GM12878 (cell line): ENCODE data around the gene RBBP5. TPM values are rescaled to one million over a fixed set of nuclear protein-coding genes. Genes with fewer than 3 reads are reported as not detected.

Source experiments
- ATAC-seq: fragments of 200-7000 bp; cut with Tn5 transposase; 3 replicates; pipeline ENCODE4 v1.9.1; 2020; ENCODE audit warnings: mild to moderate bottlenecking, moderate library complexity
- BruUV-seq: library from RNA; stranded (reverse); fragments of 400-500 nt; replicated peaks from 2 replicates; lab custom pipeline; 2021; lab: Mats Ljungman, UMichigan
- CTCF ChIA-PET: fragments of 300-600 bp; sonication (Branson Sonifier 250); formaldehyde crosslinking; extraction: SDS; loops from one replicate; lab custom pipeline; 2021; ENCODE audit warnings: inconsistent platforms; lab: Yijun Ruan, JAX
- POLR2A ChIA-PET: fragments of 350-600 bp; formaldehyde crosslinking; extraction: SDS; loops from one replicate; lab custom pipeline; 2021; ENCODE audit warnings: inconsistent platforms; lab: Charles Lee
- RAD21 ChIA-PET: fragments of 300-600 bp; sonication (Branson Sonifier 250); formaldehyde crosslinking; loops from one replicate; lab custom pipeline; 2023; ENCODE audit warnings: antibody characterized with exemption; ENCODE audit not compliant: unreplicated experiment; lab: Charles Lee
- SMC1A ChIA-PET: fragments of 300-600 bp; sonication (Branson Sonifier 250); formaldehyde crosslinking; loops from one replicate; lab custom pipeline; 2023; ENCODE audit not compliant: unreplicated experiment, uncharacterized antibody; lab: Charles Lee
- DNase-seq: peaks from one replicate; pipeline ENCODE4 v3.0.0-alpha.2; 2011; ENCODE audit warnings: low read depth, low spot score
- FAIRE-seq: peaks from 3 replicates; lab custom pipeline; 2011; peaks lifted over from hg19 to GRCh38; lab: Jason Lieb, UNC
- H2AFZ ChIP-seq: 2 replicates; pipeline ENCODE4 v1.6.0; 2011; ENCODE audit warnings: low read depth, low read length, control low read depth; ENCODE audit not compliant: control insufficient read depth
- H3K27ac ChIP-seq: 2 replicates; pipeline ENCODE4 v1.5.1; 2011; ENCODE audit warnings: control low read depth; ENCODE audit not compliant: control insufficient read depth, insufficient read depth
- H3K27me3 ChIP-seq, 2 experiments: replicated peaks in 1 of 2; 2 replicates each; pipeline versions ENCODE4 v1.6.0 to v1.6.1; 2011; ENCODE audit warnings: low read length in 1 of 2; ENCODE audit not compliant: control insufficient read depth in 2 of 2, insufficient read depth in 2 of 2
- H3K36me3 ChIP-seq, 2 experiments: 2 replicates each; pipeline ENCODE4 v1.5.1; 2011; ENCODE audit warnings: low read length in 1 of 2; ENCODE audit not compliant: control insufficient read depth in 2 of 2, insufficient read depth in 2 of 2
- H3K4me1 ChIP-seq: 2 replicates; pipeline ENCODE4 v1.6.1; 2011; ENCODE audit warnings: mild to moderate bottlenecking, low read length, moderate library complexity, mixed read lengths; ENCODE audit not compliant: control insufficient read depth, insufficient read depth
- H3K4me2 ChIP-seq: 2 replicates; pipeline ENCODE4 v1.6.0; 2011; ENCODE audit warnings: control low read depth; ENCODE audit not compliant: control insufficient read depth, insufficient read depth
- H3K4me3 ChIP-seq: fragments of 200-600 bp; sonication (generic); 2 replicates; pipeline ENCODE4 v1.5.1; 2016
- H3K79me2 ChIP-seq: 2 replicates; pipeline ENCODE4 v1.6.0; 2011; ENCODE audit warnings: low read length; ENCODE audit not compliant: control insufficient read depth, insufficient read depth
- H3K9ac ChIP-seq: 2 replicates; pipeline ENCODE4 v1.8.0; 2011; ENCODE audit warnings: low read length, control low read depth, mixed read lengths; ENCODE audit not compliant: control insufficient read depth, insufficient read depth
- H3K9me3 ChIP-seq: replicated peaks from 3 replicates; pipeline ENCODE4 v1.5.1; 2011; ENCODE audit warnings: mild to moderate bottlenecking, low read length; ENCODE audit not compliant: control insufficient read depth, insufficient read depth
- H4K20me1 ChIP-seq: 2 replicates; pipeline ENCODE4 v1.6.0; 2011; ENCODE audit not compliant: control insufficient read depth, insufficient read depth
- CREM ChIP-seq: IDR thresholded peaks from 2 replicates; pipeline ENCODE4 v1.6.1; 2014; ENCODE audit warnings: antibody characterized with exemption, low read depth
- EGR1 ChIP-seq, 2 experiments: IDR thresholded peaks; 1 replicate in 1 of 2; 2 replicates in 1 of 2; pipeline ENCODE4 v1.6.1; 2011 to 2012; ENCODE audit warnings: low read depth in 2 of 2, low read length in 2 of 2, borderline replicate concordance in 1 of 2, mild to moderate bottlenecking in 1 of 2, moderate library complexity in 1 of 2
- FOXM1 ChIP-seq: IDR thresholded peaks from 2 replicates; pipeline ENCODE4 v1.6.1; 2012; ENCODE audit warnings: low read depth, mild to moderate bottlenecking, inconsistent platforms, low read length, moderate library complexity
- GATAD2B ChIP-seq: fragments of 450-650 bp; conservative IDR thresholded peaks from 2 replicates; pipeline ENCODE4 v1.6.1; 2017; ENCODE audit warnings: low read depth, mild to moderate bottlenecking, moderate library complexity
- HDGF ChIP-seq: fragments of 450-650 bp; IDR thresholded peaks from 2 replicates; pipeline ENCODE4 v1.6.1; 2016; ENCODE audit warnings: antibody characterized with exemption
- MEF2A ChIP-seq: IDR thresholded peaks from 2 replicates; pipeline ENCODE4 v1.6.1; 2011; ENCODE audit warnings: low read depth, mild to moderate bottlenecking, low read length, moderate library complexity; ENCODE audit not compliant: insufficient read depth
- MTA2 ChIP-seq: fragments of 450-650 bp; IDR thresholded peaks from 2 replicates; pipeline ENCODE4 v1.6.1; 2016; ENCODE audit warnings: low read depth, mild to moderate bottlenecking, moderate library complexity
- NR2C2 ChIP-seq: IDR thresholded peaks from 2 replicates; pipeline ENCODE4 v1.6.1; 2011; ENCODE audit warnings: borderline replicate concordance, low read depth; ENCODE audit not compliant: control insufficient read depth, insufficient read length
- SMAD5 ChIP-seq: IDR thresholded peaks from 2 replicates; pipeline ENCODE4 v1.6.1; 2016; ENCODE audit warnings: antibody characterized with exemption, low read depth
- WGBS: methylation state at CpG from one replicate; pipeline ENCODE4 v1.1.6; 2016; ENCODE audit warnings: low lambda C conversion rate; ENCODE audit not compliant: insufficient replicate concordance, insufficient coverage; ENCODE audit errors: missing lambda C conversion rate; 5-methylcytosine and 5-hydroxymethylcytosine counted together
- in situ Hi-C: fragments of 300-500 bp; cut with MboI; formaldehyde crosslinking; loops from 9 replicates; pipeline ENCODE4 v1.14.3; 2018; ENCODE audit warnings: mixed read lengths
- intact Hi-C: fragments of 100-400 bp; cut with micrococcal nuclease; formaldehyde crosslinking; loops from one replicate; pipeline ENCODE4 v1.14.2; 2022; ENCODE audit not compliant: unreplicated experiment
- polyA plus RNA-seq, 11 experiments: library from polyadenylated mRNA; depleted of rRNA in 4 of 11; unstranded in 6 of 11; stranded (reverse) in 5 of 11; fragments of >200 nt; fragmentation: Nextera tagmentation in 4 of 11; fragmentation: Illumina TruSeq in 1 of 11; extraction: Ambion mirVana in 4 of 11; extraction: Trizol in 1 of 11; gene quantifications; 1 replicate in 1 of 11; 2 replicates in 10 of 11; pipeline versions ENCODE4 v1.2.1 to v1.2.3, GENCODE V29; 2011 to 2016; ENCODE audit warnings: inconsistent platforms in 2 of 11, missing spikeins in 2 of 11, low read depth in 1 of 11
- total RNA-seq, 4 experiments: library from RNA; depleted of rRNA in 3 of 4; stranded (reverse); fragments of >200 nt in 3 of 4; fragmentation: Illumina TruSeq in 1 of 4; extraction: Trizol in 1 of 4; gene quantifications; 2 replicates each; pipeline versions ENCODE4 v1.2.1 to v1.2.3, GENCODE V29; 2013 to 2021
- TF ChIP-seq, protein P1 (sequence below): fragments of 450-650 bp; IDR thresholded peaks from 2 replicates; pipeline ENCODE4 v1.6.1; 2018; ENCODE audit warnings: mild to moderate bottlenecking, low read depth, moderate library complexity; ENCODE audit not compliant: partially characterized antibody
- TF ChIP-seq, protein P2 (sequence below): fragments of 450-650 bp; IDR thresholded peaks from 2 replicates; pipeline ENCODE4 v1.6.1; 2017; ENCODE audit warnings: mild to moderate bottlenecking, moderate library complexity
- TF ChIP-seq, protein P3 (sequence below): fragments of 450-650 bp; IDR thresholded peaks from 2 replicates; pipeline ENCODE4 v1.6.1; 2016; ENCODE audit warnings: mild to moderate bottlenecking

The RBBP5 gene
- total and polyA plus RNA-seq, 10 of the 15 experiments (the other 5 are each of a cell fraction or from before 2014, with no cell fraction given): 10.0 to 20.6 (median 14.8) TPM

DNA sequence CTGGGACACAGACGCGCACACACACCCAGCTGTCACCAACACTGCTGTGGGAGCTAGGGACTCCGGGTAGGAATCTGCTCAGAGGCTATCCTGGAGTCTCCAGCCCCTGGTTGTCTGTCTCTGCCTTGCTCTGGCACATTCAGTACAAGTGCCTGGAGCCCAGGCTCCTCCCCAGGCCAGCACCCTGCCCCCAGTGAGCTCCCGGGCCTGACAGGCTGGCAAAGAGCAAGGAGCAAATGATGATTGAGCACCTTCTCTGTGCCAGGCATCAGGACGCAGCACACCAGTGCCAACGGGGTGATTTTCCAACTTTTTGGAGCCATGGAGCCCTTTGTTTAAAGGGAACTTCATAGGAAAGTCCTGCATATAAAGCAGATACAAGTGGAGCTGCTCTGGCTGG, 72.3 kb downstream of the RBBP5 start:
- H4K20me1 ChIP-seq: no peaks in the 10 kb centered on the region
- no peaks in the 10 kb centered on the region for H3K36me3 ChIP-seq
- no TSS peak for BruUV-seq
- no peak for TF ChIP-seq FOXM1
- TF ChIP-seq HDGF: no peak
- TF ChIP-seq, protein P1, sequence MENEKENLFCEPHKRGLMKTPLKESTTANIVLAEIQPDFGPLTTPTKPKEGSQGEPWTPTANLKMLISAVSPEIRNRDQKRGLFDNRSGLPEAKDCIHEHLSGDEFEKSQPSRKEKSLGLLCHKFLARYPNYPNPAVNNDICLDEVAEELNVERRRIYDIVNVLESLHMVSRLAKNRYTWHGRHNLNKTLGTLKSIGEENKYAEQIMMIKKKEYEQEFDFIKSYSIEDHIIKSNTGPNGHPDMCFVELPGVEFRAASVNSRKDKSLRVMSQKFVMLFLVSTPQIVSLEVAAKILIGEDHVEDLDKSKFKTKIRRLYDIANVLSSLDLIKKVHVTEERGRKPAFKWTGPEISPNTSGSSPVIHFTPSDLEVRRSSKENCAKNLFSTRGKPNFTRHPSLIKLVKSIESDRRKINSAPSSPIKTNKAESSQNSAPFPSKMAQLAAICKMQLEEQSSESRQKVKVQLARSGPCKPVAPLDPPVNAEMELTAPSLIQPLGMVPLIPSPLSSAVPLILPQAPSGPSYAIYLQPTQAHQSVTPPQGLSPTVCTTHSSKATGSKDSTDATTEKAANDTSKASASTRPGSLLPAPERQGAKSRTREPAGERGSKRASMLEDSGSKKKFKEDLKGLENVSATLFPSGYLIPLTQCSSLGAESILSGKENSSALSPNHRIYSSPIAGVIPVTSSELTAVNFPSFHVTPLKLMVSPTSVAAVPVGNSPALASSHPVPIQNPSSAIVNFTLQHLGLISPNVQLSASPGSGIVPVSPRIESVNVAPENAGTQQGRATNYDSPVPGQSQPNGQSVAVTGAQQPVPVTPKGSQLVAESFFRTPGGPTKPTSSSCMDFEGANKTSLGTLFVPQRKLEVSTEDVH: no peak
- TF ChIP-seq CREM: no peak
- TF ChIP-seq NR2C2: no peak
- no peak for TF ChIP-seq SMAD5
- TF ChIP-seq GATAD2B: no peak
- TF ChIP-seq, protein P2, sequence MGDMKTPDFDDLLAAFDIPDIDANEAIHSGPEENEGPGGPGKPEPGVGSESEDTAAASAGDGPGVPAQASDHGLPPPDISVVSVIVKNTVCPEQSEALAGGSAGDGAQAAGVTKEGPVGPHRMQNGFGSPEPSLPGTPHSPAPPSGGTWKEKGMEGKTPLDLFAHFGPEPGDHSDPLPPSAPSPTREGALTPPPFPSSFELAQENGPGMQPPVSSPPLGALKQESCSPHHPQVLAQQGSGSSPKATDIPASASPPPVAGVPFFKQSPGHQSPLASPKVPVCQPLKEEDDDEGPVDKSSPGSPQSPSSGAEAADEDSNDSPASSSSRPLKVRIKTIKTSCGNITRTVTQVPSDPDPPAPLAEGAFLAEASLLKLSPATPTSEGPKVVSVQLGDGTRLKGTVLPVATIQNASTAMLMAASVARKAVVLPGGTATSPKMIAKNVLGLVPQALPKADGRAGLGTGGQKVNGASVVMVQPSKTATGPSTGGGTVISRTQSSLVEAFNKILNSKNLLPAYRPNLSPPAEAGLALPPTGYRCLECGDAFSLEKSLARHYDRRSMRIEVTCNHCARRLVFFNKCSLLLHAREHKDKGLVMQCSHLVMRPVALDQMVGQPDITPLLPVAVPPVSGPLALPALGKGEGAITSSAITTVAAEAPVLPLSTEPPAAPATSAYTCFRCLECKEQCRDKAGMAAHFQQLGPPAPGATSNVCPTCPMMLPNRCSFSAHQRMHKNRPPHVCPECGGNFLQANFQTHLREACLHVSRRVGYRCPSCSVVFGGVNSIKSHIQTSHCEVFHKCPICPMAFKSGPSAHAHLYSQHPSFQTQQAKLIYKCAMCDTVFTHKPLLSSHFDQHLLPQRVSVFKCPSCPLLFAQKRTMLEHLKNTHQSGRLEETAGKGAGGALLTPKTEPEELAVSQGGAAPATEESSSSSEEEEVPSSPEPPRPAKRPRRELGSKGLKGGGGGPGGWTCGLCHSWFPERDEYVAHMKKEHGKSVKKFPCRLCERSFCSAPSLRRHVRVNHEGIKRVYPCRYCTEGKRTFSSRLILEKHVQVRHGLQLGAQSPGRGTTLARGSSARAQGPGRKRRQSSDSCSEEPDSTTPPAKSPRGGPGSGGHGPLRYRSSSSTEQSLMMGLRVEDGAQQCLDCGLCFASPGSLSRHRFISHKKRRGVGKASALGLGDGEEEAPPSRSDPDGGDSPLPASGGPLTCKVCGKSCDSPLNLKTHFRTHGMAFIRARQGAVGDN: no peak
- no peak for TF ChIP-seq EGR1 (IDR thresholded peaks at IDR 0.05; ENCODE audit: borderline replicate concordance in 1 of 2, low read depth in 2 of 2, low read length in 2 of 2)
- TF ChIP-seq, protein P3, sequence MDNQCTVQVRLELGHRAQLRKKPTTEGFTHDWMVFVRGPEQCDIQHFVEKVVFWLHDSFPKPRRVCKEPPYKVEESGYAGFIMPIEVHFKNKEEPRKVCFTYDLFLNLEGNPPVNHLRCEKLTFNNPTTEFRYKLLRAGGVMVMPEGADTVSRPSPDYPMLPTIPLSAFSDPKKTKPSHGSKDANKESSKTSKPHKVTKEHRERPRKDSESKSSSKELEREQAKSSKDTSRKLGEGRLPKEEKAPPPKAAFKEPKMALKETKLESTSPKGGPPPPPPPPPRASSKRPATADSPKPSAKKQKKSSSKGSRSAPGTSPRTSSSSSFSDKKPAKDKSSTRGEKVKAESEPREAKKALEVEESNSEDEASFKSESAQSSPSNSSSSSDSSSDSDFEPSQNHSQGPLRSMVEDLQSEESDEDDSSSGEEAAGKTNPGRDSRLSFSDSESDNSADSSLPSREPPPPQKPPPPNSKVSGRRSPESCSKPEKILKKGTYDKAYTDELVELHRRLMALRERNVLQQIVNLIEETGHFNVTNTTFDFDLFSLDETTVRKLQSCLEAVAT: no peak
- no peak for TF ChIP-seq MEF2A
- TF ChIP-seq MTA2: no peak
- no peak overlapping the region for H3K4me3 ChIP-seq
- H3K27me3 ChIP-seq: peaks cover 0 to 4% of the 10 kb centered on the region in 2 experiments; a peak in 3 of 4 replicates
- no peaks in the 10 kb centered on the region for H3K9me3 ChIP-seq
- H3K4me2 ChIP-seq: no peak overlapping the region
- no peaks in the 10 kb centered on the region for H3K4me1 ChIP-seq
- WGBS: 30% methylated on average over 6 of the region's 6 CpGs
- no peak overlapping the region for H3K9ac ChIP-seq
- ATAC-seq (no peak), DNase-seq (no peak), FAIRE-seq (no peak)
- RAD21 ChIA-PET: no interaction called here
- CTCF ChIA-PET: interaction anchor here (5.5 kb wide), 1 partner anchor 12 kb away, joined by 35 read pairs; no protein-coding TSS in a partner anchor
- no peak overlapping the region for H3K27ac ChIP-seq
- no peak overlapping the region for H2AFZ ChIP-seq
- intact Hi-C loops: no loop called here
- POLR2A ChIA-PET: no interaction called here
- SMC1A ChIA-PET: no interaction called here
- in situ Hi-C loops: no loop called here
- no peaks in the 10 kb centered on the region for H3K79me2 ChIP-seq
